ENCODE data around the gene CUBN.
"Not testable (repeated sequence)": the region's sequence is repeated elsewhere in the genome, so short reads cannot be mapped to it uniquely, and the experiment has no call there.

CUBN gene

GRCh38 chr10:16867556-16867955 is 262.1 kb downstream of the CUBN start:
- no peak for DNase-seq (ENCODE audit: low read depth)

- DNase-seq (ENCODE audit: low read depth), result no peak
Observed at GRCh38 chr10:16866541-16867275, 262.9 kb downstream of the CUBN start.

DNA sequence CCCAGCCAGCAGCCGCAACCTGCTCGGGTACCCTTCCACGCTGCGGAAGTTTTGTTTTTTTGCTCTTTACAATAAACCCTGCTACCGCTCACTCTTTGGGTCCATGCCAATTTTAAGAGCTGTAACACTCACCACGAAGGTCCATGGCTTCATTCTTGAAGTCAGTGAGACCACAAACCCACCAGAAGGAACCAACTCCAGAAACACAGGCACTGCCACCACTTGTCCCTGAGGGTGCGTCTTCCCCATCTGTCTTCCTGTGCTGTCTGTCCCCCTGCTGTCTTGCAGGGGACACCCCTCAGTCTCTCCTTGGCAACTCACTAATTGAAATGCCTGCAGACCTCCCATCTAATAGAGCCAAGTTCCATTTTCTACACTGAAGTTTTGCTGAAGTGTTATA is 263.8 kb downstream of the CUBN start:
- no peak for DNase-seq (ENCODE audit: low read depth)

DNA sequence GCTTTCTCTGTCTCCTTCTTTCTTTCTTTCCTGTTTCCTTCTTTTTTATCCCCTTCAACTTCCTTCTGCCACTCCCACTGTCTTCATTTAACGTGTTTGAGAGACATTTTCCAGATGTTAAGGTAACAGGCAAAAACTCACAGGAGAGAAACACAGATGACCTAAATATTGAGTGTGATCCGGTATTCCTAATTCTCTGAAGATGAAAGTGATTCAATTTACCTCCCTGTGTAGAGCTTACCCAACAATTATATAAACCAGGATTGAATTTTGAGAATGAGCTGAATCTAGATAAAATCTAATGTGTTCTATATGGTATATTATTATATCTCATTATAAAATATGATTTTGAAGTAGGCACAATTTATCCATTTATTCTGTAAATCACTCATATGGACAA is 265.8 kb downstream of the CUBN start:
- DNase-seq (ENCODE audit: low read depth), result no peak

DNA sequence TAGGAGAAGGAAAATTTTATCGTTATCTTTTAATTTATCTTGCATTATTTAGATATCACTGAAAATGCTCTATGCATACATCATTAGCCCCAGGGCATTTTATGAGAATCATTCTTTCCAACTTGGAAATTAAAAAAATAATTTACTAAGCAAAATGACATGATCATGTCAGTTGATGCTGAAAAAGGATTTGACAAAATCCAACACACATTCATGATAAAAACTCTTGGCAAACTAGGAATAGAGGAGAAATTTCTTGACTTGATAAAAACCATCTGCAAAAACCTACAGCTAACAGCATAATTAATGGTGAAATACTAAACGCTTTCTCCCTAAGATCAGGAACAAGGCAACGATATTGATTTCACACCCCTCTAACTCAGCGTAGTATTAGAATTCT is 272.2 kb downstream of the CUBN start:
- no peak for DNase-seq (ENCODE audit: low read depth)

DNA sequence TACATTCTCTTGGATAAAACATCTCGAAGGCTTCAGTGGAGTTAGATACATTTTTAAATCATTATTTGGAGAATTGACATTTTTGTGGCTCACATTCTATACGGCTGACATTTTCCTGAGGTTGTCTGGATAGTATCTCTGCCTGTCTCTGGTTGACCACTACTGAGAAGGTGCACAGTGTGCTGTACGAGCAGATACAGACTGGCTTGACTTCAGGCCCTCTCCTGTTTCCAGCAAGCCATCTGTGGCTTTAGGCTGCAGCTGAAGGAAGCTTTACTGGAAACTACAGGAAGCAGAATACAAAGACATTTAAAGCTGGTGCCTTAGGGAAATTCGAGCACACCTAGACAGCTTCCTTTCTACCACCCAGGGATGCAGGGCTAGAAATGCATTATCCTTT is 273.0 kb downstream of the CUBN start:
- no peak for DNase-seq (ENCODE audit: low read depth)

GRCh38 chr10:16856092-16856491 is 273.5 kb downstream of the CUBN start:
- DNase-seq (ENCODE audit: low read depth), result no peak

GRCh38 chr10:16854623-16855022 is 275.0 kb downstream of the CUBN start:
- no peak for DNase-seq (ENCODE audit: low read depth)

- DNase-seq (ENCODE audit: low read depth), result no peak
Observed at GRCh38 chr10:16853809-16854208, 275.8 kb downstream of the CUBN start.

- DNase-seq (ENCODE audit: low read depth), result no peak
Observed at GRCh38 chr10:16853201-16853600, 276.4 kb downstream of the CUBN start.

DNA sequence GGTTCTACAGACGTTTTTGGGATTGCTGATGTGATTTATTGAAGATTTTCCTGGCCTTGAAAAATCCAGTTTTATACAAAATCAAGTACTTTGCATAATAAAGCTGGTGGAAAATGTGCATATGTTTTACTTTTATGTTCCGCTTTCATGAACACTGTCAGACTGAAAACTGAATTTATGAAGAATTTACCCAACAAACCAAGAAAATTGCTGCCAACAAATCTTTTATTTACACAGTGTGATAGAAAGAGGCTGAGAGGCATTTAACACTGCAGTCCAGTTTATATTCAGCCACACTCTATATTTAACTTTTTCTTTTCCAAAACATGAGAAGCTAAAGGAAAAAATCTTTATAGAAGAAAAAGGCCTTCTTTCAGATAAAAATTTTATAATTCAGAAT is 277.0 kb downstream of the CUBN start:
- DNase-seq (ENCODE audit: low read depth), result no peak

- DNase-seq (ENCODE audit: low read depth), result no peak
Observed at GRCh38 chr10:16848562-16849154, 281.0 kb downstream of the CUBN start.

DNA sequence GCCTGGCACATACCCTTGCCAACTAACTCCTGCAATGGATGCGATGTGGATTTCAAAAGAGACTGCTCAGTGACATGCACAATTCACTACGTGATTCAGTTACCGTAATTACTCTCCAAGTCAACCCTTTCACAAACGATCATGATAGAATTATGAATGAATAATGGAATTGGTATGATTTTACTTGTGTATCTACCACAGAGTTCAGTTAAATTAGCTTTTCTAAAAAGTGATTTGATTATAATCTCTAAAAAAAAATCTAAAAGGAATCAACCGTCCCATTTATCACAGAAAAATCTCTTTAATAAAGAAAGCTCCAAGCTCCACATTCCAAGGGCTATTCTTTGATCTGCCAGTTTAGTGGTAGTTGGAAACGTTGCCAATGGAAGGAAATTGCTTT is 282.0 kb downstream of the CUBN start:
- DNase-seq (ENCODE audit: low read depth), result no peak

- DNase-seq (ENCODE audit: low read depth), result no peak
Observed at GRCh38 chr10:16845248-16845647, 284.4 kb downstream of the CUBN start.

- no peak for DNase-seq (ENCODE audit: low read depth)
Observed at GRCh38 chr10:16843252-16843870, 286.2 kb downstream of the CUBN start.

- no peak for DNase-seq (ENCODE audit: low read depth)
Observed at GRCh38 chr10:16835228-16835627, 294.4 kb downstream of the CUBN start.

- no peak for DNase-seq (ENCODE audit: low read depth)
Observed at GRCh38 chr10:16832351-16833080, 297.1 kb downstream of the CUBN start.

DNA sequence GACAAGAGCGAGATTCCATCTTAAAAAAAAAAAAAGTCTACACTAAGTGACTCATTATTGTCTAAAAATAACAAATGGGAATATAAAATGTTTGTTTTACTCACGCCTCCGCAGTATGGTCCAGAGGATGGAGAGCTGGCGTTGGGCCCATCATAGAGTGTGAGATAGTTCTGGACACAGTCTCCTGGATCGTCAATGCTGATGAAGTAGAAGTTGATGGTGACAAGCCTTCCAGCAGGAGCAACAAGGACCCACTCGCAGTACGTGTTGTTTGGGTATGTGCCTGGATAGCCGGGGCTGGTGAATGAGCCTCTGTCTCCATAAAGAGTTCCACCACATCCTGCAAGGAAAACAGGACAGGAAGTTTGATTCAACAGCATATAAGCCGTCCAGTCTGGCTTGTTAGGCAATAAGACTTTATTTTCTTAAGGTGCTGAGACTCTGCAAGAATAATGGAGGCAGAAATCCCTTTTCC is 300.9 kb downstream of the CUBN start:
- no peak for DNase-seq (ENCODE audit: low read depth)

DNA sequence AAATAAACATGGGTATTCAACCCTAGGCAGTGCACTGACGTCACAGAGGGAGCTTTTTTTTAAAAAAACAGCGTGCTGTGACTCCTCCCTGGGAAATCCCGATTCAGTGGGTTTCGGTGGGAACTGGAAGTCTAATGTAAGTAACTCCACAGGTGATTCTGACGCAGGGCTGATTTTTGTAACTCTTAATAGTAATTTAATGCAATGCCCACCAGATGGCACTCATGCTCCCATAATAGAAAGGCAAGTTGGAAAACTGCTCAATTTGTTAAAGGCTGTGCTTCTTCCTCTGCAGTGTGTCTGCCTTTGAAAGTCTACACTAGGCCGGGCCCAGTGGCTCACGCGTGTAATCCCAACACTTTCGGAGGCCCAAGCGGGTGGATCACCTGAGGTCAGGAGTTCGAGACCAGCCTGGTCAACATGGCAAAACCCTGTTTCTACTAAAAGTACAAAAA is 301.5 kb downstream of the CUBN start:
- DNase-seq (ENCODE audit: low read depth), result peak; percentile 16

DNA sequence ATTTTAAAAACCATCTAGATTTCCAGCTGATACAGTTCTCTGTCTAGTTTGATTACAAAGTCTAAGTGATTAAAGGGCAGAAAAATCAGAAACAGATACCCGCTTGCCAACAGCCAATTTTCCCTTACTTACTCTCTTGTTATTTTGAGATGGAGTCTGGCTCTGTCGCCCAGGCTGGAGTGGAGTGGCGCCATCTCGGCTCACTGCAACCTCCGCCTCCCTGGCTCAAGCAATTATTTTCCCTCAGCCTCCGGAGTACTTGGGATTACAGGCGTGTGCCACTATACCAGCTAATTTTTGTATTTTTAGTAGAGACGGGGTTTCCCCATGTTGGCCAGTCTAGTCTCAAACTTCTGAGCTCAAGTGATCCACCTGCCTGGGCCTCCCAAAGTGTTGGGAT is 302.1 kb downstream of the CUBN start:
- DNase-seq (ENCODE audit: low read depth), result not testable (repeated sequence)

DNA sequence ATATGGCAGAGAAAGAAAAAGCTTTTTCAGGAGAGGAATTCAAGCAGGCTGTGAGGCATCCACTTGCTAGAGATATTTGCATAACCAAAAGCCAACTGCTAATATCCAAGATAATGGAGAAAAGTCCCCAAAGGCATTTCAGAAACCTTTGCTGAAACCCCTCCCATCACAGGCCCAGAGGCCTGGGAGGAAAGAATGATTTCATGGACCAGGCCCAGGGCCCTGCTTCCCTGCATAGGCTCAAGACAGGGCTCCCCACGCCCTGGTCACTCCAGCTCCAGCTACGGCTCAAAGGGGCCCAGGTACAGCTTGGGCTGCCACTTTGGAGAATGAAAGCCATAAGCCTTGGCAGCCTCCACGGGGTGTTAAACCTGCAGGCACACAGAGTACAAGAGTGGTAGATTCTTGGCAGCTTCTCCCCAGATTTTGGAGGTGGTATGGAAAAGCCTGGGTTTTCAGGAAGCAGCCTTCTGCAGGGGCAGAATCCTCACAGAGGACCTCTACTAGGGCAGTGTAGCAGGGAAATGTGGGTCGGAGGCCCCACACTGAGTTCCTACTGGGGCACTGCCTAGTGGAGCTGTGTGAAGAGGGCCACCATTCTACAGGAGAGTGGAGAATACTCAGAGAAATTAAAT is 306.8 kb downstream of the CUBN start:
- DNase-seq (ENCODE audit: low read depth), result no peak

DNA sequence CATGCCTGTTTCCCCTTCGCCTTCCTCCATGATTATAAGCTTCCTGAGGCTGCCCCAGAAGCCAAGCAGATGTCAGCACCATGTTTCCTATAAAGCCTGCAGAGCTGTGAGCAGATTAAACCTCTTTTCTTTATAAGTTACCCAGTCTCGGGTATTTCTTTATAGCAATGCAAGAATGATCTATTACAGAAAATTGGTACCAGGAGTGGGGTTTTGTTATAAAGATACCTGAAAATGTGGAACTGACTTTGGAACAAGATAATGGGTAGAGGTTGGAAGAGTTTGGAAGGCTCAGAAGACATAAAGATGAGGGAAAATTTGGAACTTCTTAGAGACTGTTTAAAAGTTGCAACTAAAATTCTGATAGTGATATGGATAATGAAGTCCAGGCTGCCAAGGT is 307.6 kb downstream of the CUBN start:
- no peak for DNase-seq (ENCODE audit: low read depth)

Data from T-helper 22 cell (primary cell).